ENCODE data around the gene MBD3L3. TPM values are rescaled to one million over a fixed set of nuclear protein-coding genes. Genes with fewer than 3 reads are reported as not detected.
"Not testable (repeated sequence)": the region's sequence is repeated elsewhere in the genome, so short reads cannot be mapped to it uniquely, and the experiment has no call there.

The MBD3L3 gene
- polyA plus RNA-seq, 2 of the 4 experiments (the other 2 are of a cell fraction): not detected

DNA sequence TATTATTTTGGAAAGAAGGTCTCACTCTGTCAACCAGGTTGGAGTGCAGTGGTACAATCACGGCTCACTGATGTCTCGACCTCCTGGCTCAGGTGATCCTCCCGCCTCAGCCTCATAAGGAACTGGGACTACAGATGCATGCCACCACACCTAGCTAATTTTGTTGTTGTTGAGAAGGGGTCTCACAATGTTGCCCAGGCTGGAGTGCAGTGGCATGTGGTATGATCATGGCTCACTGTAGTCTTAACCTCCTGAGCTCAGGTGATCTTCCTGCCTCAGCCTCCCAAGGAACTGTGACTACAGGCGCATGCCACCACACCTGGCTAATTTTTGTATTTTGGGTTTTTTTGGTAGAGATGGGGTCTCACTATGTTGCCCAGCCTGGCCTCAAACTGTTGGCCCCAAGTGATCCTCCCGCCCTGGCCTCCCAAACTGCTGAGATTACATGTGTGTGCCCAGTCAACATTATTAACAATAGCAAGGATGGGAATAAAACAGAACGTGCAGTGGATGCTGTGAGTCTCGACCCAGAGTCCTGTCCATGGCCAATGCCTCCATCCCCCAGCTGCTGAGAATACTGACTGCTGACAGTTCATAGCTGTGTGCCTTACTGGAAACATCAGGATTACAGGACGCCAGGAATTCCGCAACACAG is 5.4 kb upstream of the MBD3L3 start:
- DNase-seq (ENCODE audit: low read depth in 1 of 2, low spot score in 1 of 2): no peak
- ChIA-PET CTCF (interaction anchor here (0.6 kb wide), 1 partner anchor 195 kb away, joined by 3 read pairs; no protein-coding TSS in a partner anchor), POLR2A (no interaction called here)
- 57% methylated on average over 8 of the region's 9 CpGs for WGBS (ENCODE audit: missing lambda C conversion rate)
- H3K9me3 ChIP-seq: no peaks in the 10 kb centered on the region; the same call in 2 of the 3 replicates
- no peak overlapping the region for H3K27ac ChIP-seq
- TF ChIP-seq TFCP2L1 (CRISPR knock-in tag; IDR thresholded peaks at IDR 0.05) (no peak), NR3C1 (IDR thresholded peaks at IDR 0.05) (no peak), ZFP36 (IDR thresholded peaks at IDR 0.05; ENCODE audit: borderline replicate concordance, partially characterized antibody) (no peak), CBX2 (IDR thresholded peaks at IDR 0.05; ENCODE audit: borderline replicate concordance, low read depth) (no peak)
- TF ChIP-seq, protein P1, sequence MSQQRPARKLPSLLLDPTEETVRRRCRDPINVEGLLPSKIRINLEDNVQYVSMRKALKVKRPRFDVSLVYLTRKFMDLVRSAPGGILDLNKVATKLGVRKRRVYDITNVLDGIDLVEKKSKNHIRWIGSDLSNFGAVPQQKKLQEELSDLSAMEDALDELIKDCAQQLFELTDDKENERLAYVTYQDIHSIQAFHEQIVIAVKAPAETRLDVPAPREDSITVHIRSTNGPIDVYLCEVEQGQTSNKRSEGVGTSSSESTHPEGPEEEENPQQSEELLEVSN (IDR thresholded peaks at IDR 0.05; ENCODE audit: borderline replicate concordance, low read depth): no peak
- H3K4me1 ChIP-seq: no peaks in the 10 kb centered on the region
- no peak for ATAC-seq
- FAIRE-seq: no peak
- H3K4me2 ChIP-seq: no peak overlapping the region
- no peak overlapping the region for H3K4me3 ChIP-seq

DNA sequence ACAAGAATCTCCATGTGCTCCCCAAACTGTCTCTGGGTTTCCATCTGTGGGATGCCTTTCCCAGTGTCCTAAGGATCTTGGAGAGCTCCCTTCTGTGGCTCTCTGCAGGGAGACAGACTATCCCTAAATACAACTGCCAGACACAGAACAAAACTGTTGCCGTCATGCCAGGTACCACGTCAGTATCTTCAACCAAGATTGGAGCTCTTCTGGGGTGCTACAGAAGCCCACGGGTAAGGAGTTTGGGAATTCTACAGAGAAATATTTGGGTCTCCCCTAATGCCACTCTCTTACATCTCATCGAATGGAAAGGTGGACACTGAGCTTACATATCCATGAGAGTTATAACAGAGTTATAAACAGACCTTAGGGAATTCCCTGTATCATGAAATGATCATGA is 4.9 kb upstream of the MBD3L3 start:
- 40% methylated on average over 4 of the region's 4 CpGs for WGBS (ENCODE audit: missing lambda C conversion rate)
- FAIRE-seq (no peak), DNase-seq (ENCODE audit: low read depth in 1 of 2, low spot score in 1 of 2) (no peak), ATAC-seq (no peak)
- no peak for TF ChIP-seq FOXS1 (CRISPR knock-in tag; IDR thresholded peaks at IDR 0.05)
- no peak for TF ChIP-seq ZC3H11A (IDR thresholded peaks at IDR 0.05)
- TF ChIP-seq TFCP2L1 (CRISPR knock-in tag; IDR thresholded peaks at IDR 0.05): no peak
- no peak for TF ChIP-seq HEYL (CRISPR knock-in tag; IDR thresholded peaks at IDR 0.05)
- no peak for TF ChIP-seq NFE2L2 (conservative IDR thresholded peaks at IDR 0.05; ENCODE audit: low read length)
- TF ChIP-seq RNF2 (IDR thresholded peaks at IDR 0.05; ENCODE audit: borderline replicate concordance, low read depth): no peak
- no peak for TF ChIP-seq CEBPB (IDR thresholded peaks at IDR 0.05)
- TF ChIP-seq SMC3 (IDR thresholded peaks at IDR 0.05): no peak
- no peak for TF ChIP-seq CBX2 (IDR thresholded peaks at IDR 0.05; ENCODE audit: borderline replicate concordance, low read depth)
- TF ChIP-seq FOSB (CRISPR knock-in tag; IDR thresholded peaks at IDR 0.05): no peak
- TF ChIP-seq JUN (IDR thresholded peaks at IDR 0.05): no peak
- TF ChIP-seq, protein P2, sequence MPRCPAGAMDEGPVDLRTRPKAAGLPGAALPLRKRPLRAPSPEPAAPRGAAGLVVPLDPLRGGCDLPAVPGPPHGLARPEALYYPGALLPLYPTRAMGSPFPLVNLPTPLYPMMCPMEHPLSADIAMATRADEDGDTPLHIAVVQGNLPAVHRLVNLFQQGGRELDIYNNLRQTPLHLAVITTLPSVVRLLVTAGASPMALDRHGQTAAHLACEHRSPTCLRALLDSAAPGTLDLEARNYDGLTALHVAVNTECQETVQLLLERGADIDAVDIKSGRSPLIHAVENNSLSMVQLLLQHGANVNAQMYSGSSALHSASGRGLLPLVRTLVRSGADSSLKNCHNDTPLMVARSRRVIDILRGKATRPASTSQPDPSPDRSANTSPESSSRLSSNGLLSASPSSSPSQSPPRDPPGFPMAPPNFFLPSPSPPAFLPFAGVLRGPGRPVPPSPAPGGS (IDR thresholded peaks at IDR 0.05): no peak
- no peak for TF ChIP-seq JUNB (IDR thresholded peaks at IDR 0.05)
- no peak for TF ChIP-seq RAD21 (conservative IDR thresholded peaks at IDR 0.05 in 1 of 2, IDR thresholded peaks at IDR 0.05 in 1 of 2)
- TF ChIP-seq CHD4 (IDR thresholded peaks at IDR 0.05; ENCODE audit: borderline replicate concordance): no peak
- TF ChIP-seq, protein P3, sequence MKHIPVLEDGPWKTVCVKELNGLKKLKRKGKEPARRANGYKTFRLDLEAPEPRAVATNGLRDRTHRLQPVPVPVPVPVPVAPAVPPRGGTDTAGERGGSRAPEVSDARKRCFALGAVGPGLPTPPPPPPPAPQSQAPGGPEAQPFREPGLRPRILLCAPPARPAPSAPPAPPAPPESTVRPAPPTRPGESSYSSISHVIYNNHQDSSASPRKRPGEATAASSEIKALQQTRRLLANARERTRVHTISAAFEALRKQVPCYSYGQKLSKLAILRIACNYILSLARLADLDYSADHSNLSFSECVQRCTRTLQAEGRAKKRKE (CRISPR knock-in tag; IDR thresholded peaks at IDR 0.05; ENCODE audit: low read depth): no peak
- no peak for TF ChIP-seq PHF8 (IDR thresholded peaks at IDR 0.05; ENCODE audit: borderline replicate concordance, low read depth)
- TF ChIP-seq MAZ (IDR thresholded peaks at IDR 0.05; ENCODE audit: borderline replicate concordance, low read depth, low read length): no peak
- Histone ChIP-seq H3K4me2 (no peak overlapping the region), H3K4me1 (no peaks in the 10 kb centered on the region), H3K9me3 (no peaks in the 10 kb centered on the region; the same call in 2 of the 3 replicates), H3K27ac (no peak overlapping the region), H3K4me3 (no peak overlapping the region)
- ChIA-PET CTCF (no interaction called here), POLR2A (no interaction called here)

DNA sequence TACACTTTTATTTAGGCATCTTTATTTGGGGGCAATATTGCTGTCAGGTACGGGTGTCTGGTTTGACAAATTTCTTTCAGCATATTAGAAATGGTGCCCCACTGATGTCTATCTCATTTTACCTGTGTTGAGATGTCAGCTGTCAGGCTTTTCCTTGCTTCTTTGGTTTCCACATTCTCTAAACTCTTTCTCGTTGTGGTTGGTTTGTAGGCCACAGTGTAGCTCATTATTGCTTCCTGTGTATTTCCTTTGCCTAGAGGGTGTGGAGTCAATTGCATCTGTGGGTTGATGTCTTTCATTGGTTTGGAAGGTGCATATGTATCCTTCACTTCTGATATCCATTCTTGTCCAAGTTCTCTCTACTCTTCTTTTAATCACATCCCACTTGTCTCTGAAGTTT is 1.5 kb upstream of the MBD3L3 start:
- H3K9me3 ChIP-seq; H3K27ac ChIP-seq; FAIRE-seq; POLR2A ChIA-PET; H3K4me2 ChIP-seq; DNase-seq (ENCODE audit: low read depth in 1 of 2, low spot score in 1 of 2); H3K4me1 ChIP-seq; H3K4me3 ChIP-seq; ATAC-seq; CTCF ChIA-PET: not testable (repeated sequence)
- WGBS (ENCODE audit: missing lambda C conversion rate): 8% methylated on average over 2 of the region's 2 CpGs

DNA sequence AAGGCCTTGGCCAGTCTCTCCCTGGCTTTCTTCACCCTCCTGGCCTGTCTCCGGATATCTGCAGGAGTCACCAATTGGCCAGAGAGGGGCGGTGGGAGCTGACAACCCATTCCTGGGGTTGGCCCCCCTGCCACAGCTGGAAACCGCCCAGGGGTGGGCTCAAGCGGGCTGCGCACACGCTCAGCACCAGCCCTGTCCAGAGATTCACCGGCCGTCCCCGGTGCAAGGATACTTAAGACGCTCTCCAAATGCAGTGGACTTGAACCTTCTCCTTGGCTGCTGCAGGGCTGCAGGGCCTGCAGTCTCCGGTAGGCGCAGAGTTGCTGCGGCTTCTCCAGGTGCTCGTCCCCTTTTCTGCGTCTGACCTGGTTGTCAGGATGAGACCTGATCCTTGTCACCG is 2.1 kb downstream of the MBD3L3 start:
- ATAC-seq; POLR2A ChIA-PET; H3K27ac ChIP-seq; H3K9me3 ChIP-seq; FAIRE-seq; H3K4me2 ChIP-seq; CTCF ChIA-PET; DNase-seq (ENCODE audit: low read depth in 1 of 2, low spot score in 1 of 2); H3K4me1 ChIP-seq; H3K4me3 ChIP-seq: not testable (repeated sequence)
- WGBS (ENCODE audit: missing lambda C conversion rate): 90% methylated on average over 2 of the region's 16 CpGs

DNA sequence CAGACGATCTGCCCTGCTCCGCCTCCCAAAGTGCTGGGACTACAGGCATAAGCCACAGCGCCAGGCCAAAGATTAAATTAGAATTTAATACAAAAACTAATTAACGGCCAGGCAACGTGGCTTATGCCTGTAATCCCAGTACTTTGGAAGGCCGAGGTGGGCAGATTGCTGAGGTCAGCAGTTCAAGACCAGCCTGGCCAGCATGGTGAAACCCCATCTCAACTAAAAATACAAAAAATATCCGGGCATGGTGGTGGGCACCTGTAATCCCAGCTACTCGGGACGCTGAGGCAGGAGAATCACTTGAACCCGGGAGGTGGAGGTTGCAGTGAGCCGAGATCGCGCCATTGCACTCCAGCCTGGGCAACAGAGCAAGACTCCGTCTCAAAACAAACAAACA is 2.8 kb downstream of the MBD3L3 start:
- H3K9me3 ChIP-seq; H3K4me1 ChIP-seq; POLR2A ChIA-PET; H3K4me2 ChIP-seq; H3K27ac ChIP-seq; CTCF ChIA-PET; ATAC-seq; DNase-seq (ENCODE audit: low read depth in 1 of 2, low spot score in 1 of 2); H3K4me3 ChIP-seq; FAIRE-seq: not testable (repeated sequence)
- 74% methylated on average over 5 of the region's 14 CpGs for WGBS (ENCODE audit: missing lambda C conversion rate)

DNA sequence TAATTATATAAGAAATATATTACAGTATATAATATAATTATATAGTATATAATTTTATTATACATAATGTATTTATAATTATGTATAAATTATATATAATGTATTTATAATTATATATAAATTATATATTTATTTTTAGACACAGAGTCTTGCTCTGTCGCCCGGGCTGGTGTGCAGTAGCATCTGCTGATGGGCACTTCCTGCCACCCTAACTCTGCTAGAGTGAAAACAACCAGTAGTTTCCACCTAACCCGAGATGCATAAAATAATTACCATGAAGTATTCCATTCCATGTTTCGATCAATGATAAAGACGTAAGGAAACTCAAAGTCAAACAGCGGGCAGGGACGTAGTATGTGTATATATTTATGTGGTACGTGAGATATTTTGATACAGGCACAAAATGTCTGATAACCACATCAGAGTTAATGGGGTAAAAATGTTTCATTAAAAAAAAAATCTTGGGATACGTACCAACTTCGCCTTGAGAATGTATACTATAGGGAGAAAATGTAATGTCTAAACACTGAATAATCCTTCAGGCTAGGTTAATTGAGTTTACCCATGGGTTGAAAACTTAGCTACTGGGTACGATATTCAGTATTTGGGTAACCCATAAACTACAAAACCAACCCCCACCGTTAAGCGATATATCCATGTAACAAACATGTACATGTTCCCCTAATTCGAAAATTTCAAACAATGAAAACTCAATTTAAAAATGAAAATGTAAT is 3.7 kb downstream of the MBD3L3 start:
- POLR2A ChIA-PET; DNase-seq (ENCODE audit: low read depth in 1 of 2, low spot score in 1 of 2); H3K27ac ChIP-seq; H3K4me2 ChIP-seq; CTCF ChIA-PET; H3K9me3 ChIP-seq; ATAC-seq; H3K4me1 ChIP-seq; FAIRE-seq; H3K4me3 ChIP-seq: not testable (repeated sequence)
- 78% methylated on average over 14 of the region's 14 CpGs for WGBS (ENCODE audit: missing lambda C conversion rate)

Measured in A549 (cell line).